Measurements from ENCODE around the gene KMT2B.

- TF ChIP-seq CTCF (IDR thresholded peaks at IDR 0.05; ENCODE audit: low read length) (no peak), EZH2phosphoT487 (IDR thresholded peaks at IDR 0.05; ENCODE audit: low read length) (no peak)
These were observed 46.0 kb upstream of the KMT2B start for GRCh38 chr19:35671818-35672217.
